Measurements from ENCODE around the gene SECTM1. TPM values are rescaled to one million over a fixed set of nuclear protein-coding genes. Genes with fewer than 3 reads are reported as not detected.

SECTM1 gene
- total and polyA plus RNA-seq, 7 donors = 0.70 to 2.3 (median 1.2) TPM

DNA sequence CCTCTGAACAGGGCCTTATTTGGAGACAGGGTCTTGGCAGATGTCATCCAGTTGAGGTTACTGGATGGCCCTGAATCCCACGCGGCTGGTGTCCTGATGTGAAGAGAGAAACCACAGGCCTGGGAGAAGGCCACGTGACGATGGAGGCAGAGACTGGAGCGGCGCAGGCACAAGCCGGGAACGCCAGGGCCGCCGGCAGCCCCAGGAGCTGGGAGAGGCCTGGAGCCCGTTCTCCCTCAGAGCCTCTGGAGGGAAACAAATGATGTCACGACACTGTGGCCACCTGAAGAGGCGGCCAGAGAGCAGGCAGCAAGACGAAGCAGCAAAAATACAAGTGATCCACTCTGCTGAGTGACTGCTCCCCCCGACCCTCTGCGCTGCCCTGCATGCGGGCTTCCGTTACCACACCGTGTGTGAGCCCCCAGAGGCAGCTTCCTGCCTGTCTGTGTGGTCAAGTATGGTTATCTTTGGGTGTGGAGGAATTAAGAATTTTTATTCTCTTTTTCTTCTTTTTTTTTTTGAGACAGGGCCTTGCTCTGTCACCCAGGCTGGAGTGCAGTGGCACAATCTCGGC is 27.8 kb downstream of the SECTM1 start:
- Histone ChIP-seq H3K9me3 (no peaks in the 10 kb centered on the region), H3K4me3 (no peak overlapping the region), H3K36me3 (ENCODE audit: insufficient read depth in 1 of 2, low read depth in 1 of 2) (no peaks in the 10 kb centered on the region), H3K27ac (no peak overlapping the region), H3K27me3 (ENCODE audit: insufficient read depth in 3 of 3, low read length in 2 of 3) (no peaks in the 10 kb centered on the region), H3K4me1 (no peaks in the 10 kb centered on the region)
- DNase-seq = no peak
- ATAC-seq = no peak
- WGBS, 3 donors = 76 to 82% (median 79%) methylated on average over 20 of the region's 20 CpGs
- intact Hi-C loops (cut with DNase I) = loop anchor here in 1 of 2 donors (10.0 kb wide), 1 partner anchor 271 kb away; the partner anchor contains the start of genes DCXR and RAC3
- TF ChIP-seq CTCF (IDR thresholded peaks at IDR 0.05) = no peak

- ATAC-seq (no peak), DNase-seq (no peak)
- Histone ChIP-seq H3K36me3 (ENCODE audit: insufficient read depth in 1 of 2, low read depth in 1 of 2) (no peaks in the 10 kb centered on the region), H3K27ac (no peak overlapping the region), H3K4me3 (no peak overlapping the region), H3K9me3 (no peaks in the 10 kb centered on the region), H3K27me3 (ENCODE audit: insufficient read depth in 3 of 3, low read length in 2 of 3) (no peaks in the 10 kb centered on the region), H3K4me1 (no peaks in the 10 kb centered on the region)
- WGBS, 3 donors = 77 to 82% (median 81%) methylated on average over 21 to 23 of the region's 23 CpGs
- intact Hi-C loops (cut with DNase I) = loop anchor here in 1 of 2 donors (5.0 to 10.0 kb wide), 2 partner anchors 98 to 270 kb away; partner anchors contain the start of genes DCXR and RAC3
- no peak for TF ChIP-seq CTCF (IDR thresholded peaks at IDR 0.05)
Observed at GRCh38 chr17:82304826-82305726, 28.5 kb downstream of the SECTM1 start.

- ATAC-seq (no peak), DNase-seq (no peak)
- no peaks in the 10 kb centered on the region for H3K4me1 ChIP-seq
- no peaks in the 10 kb centered on the region for H3K27me3 ChIP-seq (ENCODE audit: insufficient read depth in 3 of 3, low read length in 2 of 3)
- no peaks in the 10 kb centered on the region for H3K9me3 ChIP-seq
- H3K4me3 ChIP-seq = no peak overlapping the region
- H3K36me3 ChIP-seq (ENCODE audit: insufficient read depth in 1 of 2, low read depth in 1 of 2) = no peaks in the 10 kb centered on the region
- intact Hi-C loops (cut with DNase I) = loop anchor here in 1 of 2 donors (2.0 to 10.0 kb wide), 3 partner anchors 13 to 269 kb away; partner anchors contain the start of genes CD7, DCXR and RAC3
- no peak for TF ChIP-seq CTCF (IDR thresholded peaks at IDR 0.05)
- WGBS, 3 donors = 74 to 77% (median 77%) methylated on average over 20 to 26 of the region's 26 CpGs
- no peak overlapping the region for H3K27ac ChIP-seq
Observed at GRCh38 chr17:82303944-82304808, 29.4 kb downstream of the SECTM1 start.

GRCh38 chr17:82302991-82303943 is 30.3 kb downstream of the SECTM1 start:
- no peak for TF ChIP-seq CTCF (IDR thresholded peaks at IDR 0.05)
- ATAC-seq = no peak
- Histone ChIP-seq H3K9me3 (no peaks in the 10 kb centered on the region), H3K27ac (no peak overlapping the region), H3K4me3 (no peak overlapping the region), H3K4me1 (peaks cover 6% of the 10 kb centered on the region), H3K27me3 (ENCODE audit: insufficient read depth in 3 of 3, low read length in 2 of 3) (no peaks in the 10 kb centered on the region), H3K36me3 (ENCODE audit: insufficient read depth in 1 of 2, low read depth in 1 of 2) (no peaks in the 10 kb centered on the region)
- DNase-seq = no peak
- intact Hi-C loops (cut with DNase I) = loop anchor here in 1 of 2 donors (2.0 to 10.0 kb wide), 3 partner anchors 14 to 268 kb away; partner anchors contain the start of genes CD7, DCXR and RAC3
- WGBS, 3 donors = 81 to 87% (median 84%) methylated on average over 32 to 35 of the region's 35 CpGs

Data from psoas muscle (tissue), 8 donors.